22Rv1 (cell line): ENCODE measurements around the gene C1orf122.

Experiments
- H3K27ac ChIP-seq: fragments of 450-650 bp; 2 replicates; pipeline ENCODE4 v1.5.1; 2017
- CTCF ChIP-seq: fragments of 450-650 bp; IDR thresholded peaks from 2 replicates; pipeline ENCODE4 v1.5.1; 2017; ENCODE audit warnings: mild to moderate bottlenecking
- ZFX ChIP-seq: fragments of 450-650 bp; IDR thresholded peaks from 2 replicates; pipeline ENCODE4 v1.6.1; 2017; ENCODE audit warnings: antibody characterized with exemption, borderline replicate concordance

C1orf122 gene

GRCh38 chr1:37846647-37847339 is 39.2 kb downstream of the C1orf122 start:
- no peak overlapping the region for H3K27ac ChIP-seq

GRCh38 chr1:37849480-37849879 is 41.9 kb downstream of the C1orf122 start:
- TF ChIP-seq CTCF (no peak), ZFX (no peak)
- H3K27ac ChIP-seq = no peak overlapping the region

More at GRCh38 chr1:37846647-37847339, 39.2 kb downstream of the C1orf122 start:
- TF ChIP-seq ZFX (no peak), CTCF (no peak)

GRCh38 chr1:37850352-37850955 is 42.9 kb downstream of the C1orf122 start:
- H3K27ac ChIP-seq = no peak overlapping the region
- no peak for TF ChIP-seq ZFX
- TF ChIP-seq CTCF = no peak

- TF ChIP-seq ZFX (no peak), CTCF (no peak)
- H3K27ac ChIP-seq = no peak overlapping the region
These were observed 43.7 kb downstream of the C1orf122 start for GRCh38 chr1:37851262-37851661.

GRCh38 chr1:37851782-37852210 is 44.2 kb downstream of the C1orf122 start:
- TF ChIP-seq CTCF = no peak
- no peak for TF ChIP-seq ZFX
- H3K27ac ChIP-seq = no peak overlapping the region

GRCh38 chr1:37853157-37853556 is 45.6 kb downstream of the C1orf122 start:
- TF ChIP-seq ZFX = no peak
- no peak for TF ChIP-seq CTCF
- no peak overlapping the region for H3K27ac ChIP-seq

GRCh38 chr1:37854406-37854805 is 46.8 kb downstream of the C1orf122 start:
- no peak for TF ChIP-seq CTCF
- TF ChIP-seq ZFX = no peak
- no peak overlapping the region for H3K27ac ChIP-seq
